GM12878 (cell line): ENCODE data around the gene TIPRL. TPM values are rescaled to one million over a fixed set of nuclear protein-coding genes. Genes with fewer than 3 reads are reported as not detected.
"Not testable (repeated sequence)": the region's sequence is repeated elsewhere in the genome, so short reads cannot be mapped to it uniquely, and the experiment has no call there.

ENCODE experiments used
- ATAC-seq: fragments of 200-7000 bp; cut with Tn5 transposase; 3 replicates; pipeline ENCODE4 v1.9.1; 2020; ENCODE audit warnings: mild to moderate bottlenecking, moderate library complexity
- BruUV-seq: library from RNA; stranded (reverse); fragments of 400-500 nt; replicated peaks from 2 replicates; lab custom pipeline; 2021; lab: Mats Ljungman, UMichigan
- CTCF ChIA-PET: fragments of 300-600 bp; sonication (Branson Sonifier 250); formaldehyde crosslinking; extraction: SDS; loops from one replicate; lab custom pipeline; 2021; ENCODE audit warnings: inconsistent platforms; lab: Yijun Ruan, JAX
- POLR2A ChIA-PET: fragments of 350-600 bp; formaldehyde crosslinking; extraction: SDS; loops from one replicate; lab custom pipeline; 2021; ENCODE audit warnings: inconsistent platforms; lab: Charles Lee
- RAD21 ChIA-PET: fragments of 300-600 bp; sonication (Branson Sonifier 250); formaldehyde crosslinking; loops from one replicate; lab custom pipeline; 2023; ENCODE audit warnings: antibody characterized with exemption; ENCODE audit not compliant: unreplicated experiment; lab: Charles Lee
- SMC1A ChIA-PET: fragments of 300-600 bp; sonication (Branson Sonifier 250); formaldehyde crosslinking; loops from one replicate; lab custom pipeline; 2023; ENCODE audit not compliant: unreplicated experiment, uncharacterized antibody; lab: Charles Lee
- DNase-seq: peaks from one replicate; pipeline ENCODE4 v3.0.0-alpha.2; 2011; ENCODE audit warnings: low read depth, low spot score
- FAIRE-seq: peaks from 3 replicates; lab custom pipeline; 2011; peaks lifted over from hg19 to GRCh38; lab: Jason Lieb, UNC
- H2AFZ ChIP-seq: 2 replicates; pipeline ENCODE4 v1.6.0; 2011; ENCODE audit warnings: low read depth, low read length, control low read depth; ENCODE audit not compliant: control insufficient read depth
- H3K27ac ChIP-seq: 2 replicates; pipeline ENCODE4 v1.5.1; 2011; ENCODE audit warnings: control low read depth; ENCODE audit not compliant: control insufficient read depth, insufficient read depth
- H3K27me3 ChIP-seq, 2 experiments: replicated peaks in 1 of 2; 2 replicates each; pipeline versions ENCODE4 v1.6.0 to v1.6.1; 2011; ENCODE audit warnings: low read length in 1 of 2; ENCODE audit not compliant: control insufficient read depth in 2 of 2, insufficient read depth in 2 of 2
- H3K36me3 ChIP-seq, 2 experiments: 2 replicates each; pipeline ENCODE4 v1.5.1; 2011; ENCODE audit warnings: low read length in 1 of 2; ENCODE audit not compliant: control insufficient read depth in 2 of 2, insufficient read depth in 2 of 2
- H3K4me1 ChIP-seq: 2 replicates; pipeline ENCODE4 v1.6.1; 2011; ENCODE audit warnings: mild to moderate bottlenecking, low read length, moderate library complexity, mixed read lengths; ENCODE audit not compliant: control insufficient read depth, insufficient read depth
- H3K4me2 ChIP-seq: 2 replicates; pipeline ENCODE4 v1.6.0; 2011; ENCODE audit warnings: control low read depth; ENCODE audit not compliant: control insufficient read depth, insufficient read depth
- H3K4me3 ChIP-seq: fragments of 200-600 bp; sonication (generic); 2 replicates; pipeline ENCODE4 v1.5.1; 2016
- H3K79me2 ChIP-seq: 2 replicates; pipeline ENCODE4 v1.6.0; 2011; ENCODE audit warnings: low read length; ENCODE audit not compliant: control insufficient read depth, insufficient read depth
- H3K9ac ChIP-seq: 2 replicates; pipeline ENCODE4 v1.8.0; 2011; ENCODE audit warnings: low read length, control low read depth, mixed read lengths; ENCODE audit not compliant: control insufficient read depth, insufficient read depth
- H3K9me3 ChIP-seq: replicated peaks from 3 replicates; pipeline ENCODE4 v1.5.1; 2011; ENCODE audit warnings: mild to moderate bottlenecking, low read length; ENCODE audit not compliant: control insufficient read depth, insufficient read depth
- H4K20me1 ChIP-seq: 2 replicates; pipeline ENCODE4 v1.6.0; 2011; ENCODE audit not compliant: control insufficient read depth, insufficient read depth
- CUX1 ChIP-seq: IDR thresholded peaks from 2 replicates; pipeline ENCODE4 v1.6.1; 2012; ENCODE audit warnings: improper control_type of control experiment, low read depth, low read length; ENCODE audit not compliant: insufficient replicate concordance
- NFXL1 ChIP-seq: fragments of 450-650 bp; IDR thresholded peaks from 2 replicates; pipeline ENCODE4 v1.6.1; 2017; ENCODE audit warnings: antibody characterized with exemption, mild to moderate bottlenecking, borderline replicate concordance
- SMC3 ChIP-seq: IDR thresholded peaks from 2 replicates; pipeline ENCODE4 v1.6.1; 2011; ENCODE audit warnings: low read length, improper control_type of control experiment, borderline replicate concordance
- WGBS: methylation state at CpG from one replicate; pipeline ENCODE4 v1.1.6; 2016; ENCODE audit warnings: low lambda C conversion rate; ENCODE audit not compliant: insufficient replicate concordance, insufficient coverage; ENCODE audit errors: missing lambda C conversion rate; 5-methylcytosine and 5-hydroxymethylcytosine counted together
- in situ Hi-C: fragments of 300-500 bp; cut with MboI; formaldehyde crosslinking; loops from 9 replicates; pipeline ENCODE4 v1.14.3; 2018; ENCODE audit warnings: mixed read lengths
- intact Hi-C: fragments of 100-400 bp; cut with micrococcal nuclease; formaldehyde crosslinking; loops from one replicate; pipeline ENCODE4 v1.14.2; 2022; ENCODE audit not compliant: unreplicated experiment
- polyA plus RNA-seq, 11 experiments: library from polyadenylated mRNA; depleted of rRNA in 4 of 11; unstranded in 6 of 11; stranded (reverse) in 5 of 11; fragments of >200 nt; fragmentation: Nextera tagmentation in 4 of 11; fragmentation: Illumina TruSeq in 1 of 11; extraction: Ambion mirVana in 4 of 11; extraction: Trizol in 1 of 11; gene quantifications; 1 replicate in 1 of 11; 2 replicates in 10 of 11; pipeline versions ENCODE4 v1.2.1 to v1.2.3, GENCODE V29; 2011 to 2016; ENCODE audit warnings: inconsistent platforms in 2 of 11, missing spikeins in 2 of 11, low read depth in 1 of 11
- total RNA-seq, 4 experiments: library from RNA; depleted of rRNA in 3 of 4; stranded (reverse); fragments of >200 nt in 3 of 4; fragmentation: Illumina TruSeq in 1 of 4; extraction: Trizol in 1 of 4; gene quantifications; 2 replicates each; pipeline versions ENCODE4 v1.2.1 to v1.2.3, GENCODE V29; 2013 to 2021

TIPRL gene
- total and polyA plus RNA-seq, 10 of the 15 experiments (the other 5 are each of a cell fraction or from before 2014, with no cell fraction given), result 36.4 to 72.1 (median 49.9) TPM

- TF ChIP-seq SMC3, result no peak
- no peak for TF ChIP-seq NFXL1
- TF ChIP-seq CUX1, result no peak
Measured at GRCh38 chr1:168206111-168206510, 27.3 kb downstream of the TIPRL start (continued).

- H3K79me2 ChIP-seq, result not testable (repeated sequence)
Measured at GRCh38 chr1:168207673-168208072, 28.9 kb downstream of the TIPRL start.

More at GRCh38 chr1:168207673-168208072, 28.9 kb downstream of the TIPRL start:
- H3K36me3 ChIP-seq, H2AFZ ChIP-seq, CTCF ChIA-PET, H3K4me3 ChIP-seq, DNase-seq, POLR2A ChIA-PET, BruUV-seq, H3K27me3 ChIP-seq, H3K27ac ChIP-seq, H3K9me3 ChIP-seq, H3K4me1 ChIP-seq, in situ Hi-C loops, intact Hi-C loops, H3K4me2 ChIP-seq, H3K9ac ChIP-seq, H4K20me1 ChIP-seq, FAIRE-seq, RAD21 ChIA-PET, SMC1A ChIA-PET, ATAC-seq: not testable (repeated sequence)
- WGBS, result 98% methylated on average over 5 of the region's 34 CpGs
